GM23338 (cell line): ENCODE results near the gene CCNY. TPM values are rescaled to one million over a fixed set of nuclear protein-coding genes. Genes with fewer than 3 reads are reported as not detected.

Source experiments
- ATAC-seq: fragments of 200-7000 bp; cut with Tn5 transposase; 3 replicates; pipeline ENCODE4 v1.9.1; 2020
- DNase-seq: peaks from one replicate; pipeline ENCODE4 v3.0.0-alpha.2; 2015; ENCODE audit warnings: low spot score
- H2AFZ ChIP-seq: fragments of 200-600 bp; sonication (generic); 2 replicates; pipeline ENCODE4 v1.8.0; 2016; ENCODE audit warnings: antibody characterized with exemption, mild to moderate bottlenecking, moderate library complexity
- H3F3A ChIP-seq: fragments of 200-600 bp; sonication (generic); replicated peaks from 2 replicates; pipeline ENCODE4 v1.8.0; 2017; ENCODE audit warnings: antibody characterized with exemption, mixed run types, low read depth
- H3K27ac ChIP-seq: fragments of 200-600 bp; sonication (generic); 2 replicates; pipeline ENCODE4 v1.6.1; 2016; ENCODE audit warnings: low read depth
- H3K27me3 ChIP-seq: fragments of 200-600 bp; sonication (generic); 2 replicates; pipeline ENCODE4 v1.8.0; 2016; ENCODE audit warnings: mild to moderate bottlenecking, mixed run types, moderate library complexity; ENCODE audit not compliant: insufficient read depth
- H3K36me3 ChIP-seq: fragments of 200-600 bp; sonication (generic); 2 replicates; pipeline ENCODE4 v1.8.0; 2016; ENCODE audit warnings: mild to moderate bottlenecking; ENCODE audit not compliant: insufficient read depth
- H3K4me1 ChIP-seq: fragments of 200-600 bp; sonication (generic); 2 replicates; pipeline ENCODE4 v1.8.0; 2016; ENCODE audit warnings: mild to moderate bottlenecking, moderate library complexity; ENCODE audit not compliant: insufficient read depth
- H3K4me2 ChIP-seq: fragments of 200-600 bp; sonication (generic); 2 replicates; pipeline ENCODE4 v1.7.1; 2017; ENCODE audit warnings: mixed run types
- H3K4me3 ChIP-seq: fragments of 200-600 bp; sonication (generic); 2 replicates; pipeline ENCODE4 v1.6.1; 2016; ENCODE audit warnings: mixed run types
- H3K79me2 ChIP-seq: fragments of 200-600 bp; sonication (generic); replicated peaks from 2 replicates; pipeline ENCODE4 v1.8.0; 2017; ENCODE audit warnings: mild to moderate bottlenecking; ENCODE audit not compliant: insufficient read depth
- H3K9me2 ChIP-seq: fragments of 200-600 bp; sonication (generic); 2 replicates; pipeline ENCODE4 v1.8.0; 2017; ENCODE audit not compliant: insufficient read depth
- H4K20me1 ChIP-seq: fragments of 200-600 bp; sonication (generic); replicated peaks from 2 replicates; pipeline ENCODE4 v1.8.0; 2017; ENCODE audit warnings: mild to moderate bottlenecking; ENCODE audit not compliant: insufficient read depth
- H3K27ac Mint-ChIP-seq: 2 replicates; pipeline ENCODE4 v1.8.0; 2020; ENCODE audit warnings: inconsistent platforms, mild to moderate bottlenecking, moderate library complexity, mixed read lengths
- H3K27me3 Mint-ChIP-seq: 3 replicates; pipeline ENCODE4 v1.8.0; 2022; ENCODE audit warnings: low read depth, mild to moderate bottlenecking, moderate library complexity, mixed read lengths, inconsistent platforms; ENCODE audit not compliant: insufficient read depth, poor library complexity
- H3K36me3 Mint-ChIP-seq: 3 replicates; pipeline ENCODE4 v1.8.0; 2021; ENCODE audit warnings: low read depth, mild to moderate bottlenecking, inconsistent platforms, moderate library complexity, mixed read lengths
- H3K4me1 Mint-ChIP-seq: 3 replicates; pipeline ENCODE4 v1.8.0; 2020; ENCODE audit warnings: mild to moderate bottlenecking, inconsistent platforms, mixed read lengths
- H3K4me3 Mint-ChIP-seq: 3 replicates; pipeline ENCODE4 v1.8.0; 2021; ENCODE audit warnings: moderate library complexity, mild to moderate bottlenecking, inconsistent platforms, mixed read lengths
- H3K9me3 Mint-ChIP-seq: 3 replicates; pipeline ENCODE4 v1.8.0; 2020; ENCODE audit warnings: moderate library complexity, mild to moderate bottlenecking, inconsistent platforms, mixed read lengths
- CREB1 ChIP-seq: fragments of 250-450 bp; sonication (Bioruptor Pico); IDR thresholded peaks from 2 replicates; pipeline ENCODE4 v1.5.0; 2020; ENCODE audit warnings: low read depth, mild to moderate bottlenecking, moderate library complexity
- EZH2 ChIP-seq: fragments of 200-600 bp; sonication (generic); IDR thresholded peaks from one replicate; pipeline ENCODE4 v1.8.0; 2017; ENCODE audit warnings: antibody characterized with exemption, mild to moderate bottlenecking, low read depth; ENCODE audit not compliant: unreplicated experiment
- EZH2phosphoT487 ChIP-seq: fragments of 200-600 bp; sonication (generic); IDR thresholded peaks from one replicate; pipeline ENCODE4 v1.8.1; 2018; ENCODE audit warnings: antibody characterized with exemption; ENCODE audit not compliant: unreplicated experiment
- JUNB ChIP-seq: IDR thresholded peaks from one replicate; pipeline ENCODE4 v1.6.1; 2016; ENCODE audit warnings: antibody characterized with exemption; ENCODE audit not compliant: unreplicated experiment
- NANOG ChIP-seq: IDR thresholded peaks from 2 replicates; pipeline ENCODE4 v1.6.1; 2016; ENCODE audit warnings: antibody characterized with exemption, borderline replicate concordance
- POLR2AphosphoS5 ChIP-seq: IDR thresholded peaks from 2 replicates; pipeline ENCODE4 v1.6.1; 2016; ENCODE audit warnings: antibody characterized with exemption, low read depth
- STAT1 ChIP-seq: IDR thresholded peaks from one replicate; pipeline ENCODE4 v1.6.1; 2016; ENCODE audit warnings: antibody characterized with exemption; ENCODE audit not compliant: unreplicated experiment
- ZNF114 ChIP-seq: fragments of 250-450 bp; sonication (Bioruptor Pico); IDR thresholded peaks from 2 replicates; pipeline ENCODE4 v1.5.0; 2020; ENCODE audit warnings: mild to moderate bottlenecking, moderate library complexity
- ZNF331 ChIP-seq: fragments of 250-450 bp; sonication (Bioruptor Pico); IDR thresholded peaks from 2 replicates; pipeline ENCODE4 v1.5.0; 2020; ENCODE audit warnings: low read depth, mild to moderate bottlenecking, moderate library complexity
- polyA plus RNA-seq: library from polyadenylated mRNA; unstranded; fragments of >200 nt; fragmentation: Nextera tagmentation; extraction: Ambion mirVana; gene quantifications from 2 replicates; pipeline ENCODE4 v1.2.1, GENCODE V29; 2016
- total RNA-seq: library from RNA; depleted of rRNA; stranded (reverse); fragments of >200 nt; shearing (Covaris generic); gene quantifications from 2 replicates; pipeline ENCODE4 v1.2.3, GENCODE V29; 2014
- TF ChIP-seq, protein P1 (sequence below), 2 experiments: fragments of 200-600 bp in 1 of 2; sonication (generic) in 1 of 2; conservative IDR thresholded peaks; 2 replicates each; pipeline versions ENCODE4 v1.5.1 to v1.6.1; 2016 to 2017; ENCODE audit warnings: antibody characterized with exemption in 2 of 2, low read depth in 2 of 2, mild to moderate bottlenecking in 2 of 2, moderate library complexity in 1 of 2
- TF ChIP-seq, protein P2 (sequence below): IDR thresholded peaks from 2 replicates; pipeline ENCODE4 v1.6.1; 2016; ENCODE audit warnings: antibody characterized with exemption
- TF ChIP-seq, protein P3 (sequence below): fragments of 250-450 bp; sonication (Bioruptor Pico); IDR thresholded peaks from 2 replicates; pipeline ENCODE4 v1.5.0; 2020; ENCODE audit warnings: mild to moderate bottlenecking, moderate library complexity
- TF ChIP-seq, protein P4 (sequence below): IDR thresholded peaks from one replicate; pipeline ENCODE4 v1.6.1; 2018; ENCODE audit warnings: antibody characterized with exemption; ENCODE audit not compliant: unreplicated experiment

Gene CCNY
- total and polyA plus RNA-seq, 2 experiments from 2014 or later, result 14.2 to 29.0 TPM

DNA sequence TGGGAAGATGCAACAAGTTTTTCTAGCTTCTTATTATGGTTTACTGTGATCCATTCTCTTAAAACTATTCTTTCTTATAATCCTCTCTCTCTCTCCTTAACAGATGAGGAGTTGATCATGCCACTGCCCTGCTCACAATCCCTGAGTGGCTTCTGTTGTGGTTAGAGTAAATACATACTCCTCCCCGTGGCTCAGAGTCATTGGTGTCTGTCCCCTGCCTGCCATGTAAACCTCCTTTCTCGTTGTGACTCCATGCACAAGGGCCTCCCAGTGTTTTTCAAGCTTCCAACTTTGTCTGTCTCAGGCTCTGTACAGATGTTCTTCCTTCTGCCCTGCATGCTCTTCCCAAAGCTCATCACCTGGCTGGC, 20.4 kb downstream of the CCNY start:
- H3K4me3 Mint-ChIP-seq, result no peak overlapping the region
- H4K20me1 ChIP-seq, result peaks cover 27% of the 10 kb centered on the region
- peaks cover 96% of the 10 kb centered on the region for H3K79me2 ChIP-seq
- H3K4me1 Mint-ChIP-seq, result peaks cover 21% of the 10 kb centered on the region; the same call in 2 of the 3 replicates
- no peak overlapping the region for H3K4me3 ChIP-seq
- no peaks in the 10 kb centered on the region for H3K9me2 ChIP-seq
- H3K4me2 ChIP-seq, result no peak overlapping the region
- H3K36me3 Mint-ChIP-seq, result no peaks in the 10 kb centered on the region
- TF ChIP-seq, protein P1, sequence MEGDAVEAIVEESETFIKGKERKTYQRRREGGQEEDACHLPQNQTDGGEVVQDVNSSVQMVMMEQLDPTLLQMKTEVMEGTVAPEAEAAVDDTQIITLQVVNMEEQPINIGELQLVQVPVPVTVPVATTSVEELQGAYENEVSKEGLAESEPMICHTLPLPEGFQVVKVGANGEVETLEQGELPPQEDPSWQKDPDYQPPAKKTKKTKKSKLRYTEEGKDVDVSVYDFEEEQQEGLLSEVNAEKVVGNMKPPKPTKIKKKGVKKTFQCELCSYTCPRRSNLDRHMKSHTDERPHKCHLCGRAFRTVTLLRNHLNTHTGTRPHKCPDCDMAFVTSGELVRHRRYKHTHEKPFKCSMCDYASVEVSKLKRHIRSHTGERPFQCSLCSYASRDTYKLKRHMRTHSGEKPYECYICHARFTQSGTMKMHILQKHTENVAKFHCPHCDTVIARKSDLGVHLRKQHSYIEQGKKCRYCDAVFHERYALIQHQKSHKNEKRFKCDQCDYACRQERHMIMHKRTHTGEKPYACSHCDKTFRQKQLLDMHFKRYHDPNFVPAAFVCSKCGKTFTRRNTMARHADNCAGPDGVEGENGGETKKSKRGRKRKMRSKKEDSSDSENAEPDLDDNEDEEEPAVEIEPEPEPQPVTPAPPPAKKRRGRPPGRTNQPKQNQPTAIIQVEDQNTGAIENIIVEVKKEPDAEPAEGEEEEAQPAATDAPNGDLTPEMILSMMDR (conservative IDR thresholded peaks at IDR 0.05; ENCODE audit: low read depth in 2 of 2), result no peak
- no peak for TF ChIP-seq JUNB
- TF ChIP-seq, protein P2, sequence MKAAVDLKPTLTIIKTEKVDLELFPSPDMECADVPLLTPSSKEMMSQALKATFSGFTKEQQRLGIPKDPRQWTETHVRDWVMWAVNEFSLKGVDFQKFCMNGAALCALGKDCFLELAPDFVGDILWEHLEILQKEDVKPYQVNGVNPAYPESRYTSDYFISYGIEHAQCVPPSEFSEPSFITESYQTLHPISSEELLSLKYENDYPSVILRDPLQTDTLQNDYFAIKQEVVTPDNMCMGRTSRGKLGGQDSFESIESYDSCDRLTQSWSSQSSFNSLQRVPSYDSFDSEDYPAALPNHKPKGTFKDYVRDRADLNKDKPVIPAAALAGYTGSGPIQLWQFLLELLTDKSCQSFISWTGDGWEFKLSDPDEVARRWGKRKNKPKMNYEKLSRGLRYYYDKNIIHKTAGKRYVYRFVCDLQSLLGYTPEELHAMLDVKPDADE, result no peak
- no peak for TF ChIP-seq ZNF331
- TF ChIP-seq CREB1 (CRISPR knock-in tag), result no peak
- TF ChIP-seq, protein P3, sequence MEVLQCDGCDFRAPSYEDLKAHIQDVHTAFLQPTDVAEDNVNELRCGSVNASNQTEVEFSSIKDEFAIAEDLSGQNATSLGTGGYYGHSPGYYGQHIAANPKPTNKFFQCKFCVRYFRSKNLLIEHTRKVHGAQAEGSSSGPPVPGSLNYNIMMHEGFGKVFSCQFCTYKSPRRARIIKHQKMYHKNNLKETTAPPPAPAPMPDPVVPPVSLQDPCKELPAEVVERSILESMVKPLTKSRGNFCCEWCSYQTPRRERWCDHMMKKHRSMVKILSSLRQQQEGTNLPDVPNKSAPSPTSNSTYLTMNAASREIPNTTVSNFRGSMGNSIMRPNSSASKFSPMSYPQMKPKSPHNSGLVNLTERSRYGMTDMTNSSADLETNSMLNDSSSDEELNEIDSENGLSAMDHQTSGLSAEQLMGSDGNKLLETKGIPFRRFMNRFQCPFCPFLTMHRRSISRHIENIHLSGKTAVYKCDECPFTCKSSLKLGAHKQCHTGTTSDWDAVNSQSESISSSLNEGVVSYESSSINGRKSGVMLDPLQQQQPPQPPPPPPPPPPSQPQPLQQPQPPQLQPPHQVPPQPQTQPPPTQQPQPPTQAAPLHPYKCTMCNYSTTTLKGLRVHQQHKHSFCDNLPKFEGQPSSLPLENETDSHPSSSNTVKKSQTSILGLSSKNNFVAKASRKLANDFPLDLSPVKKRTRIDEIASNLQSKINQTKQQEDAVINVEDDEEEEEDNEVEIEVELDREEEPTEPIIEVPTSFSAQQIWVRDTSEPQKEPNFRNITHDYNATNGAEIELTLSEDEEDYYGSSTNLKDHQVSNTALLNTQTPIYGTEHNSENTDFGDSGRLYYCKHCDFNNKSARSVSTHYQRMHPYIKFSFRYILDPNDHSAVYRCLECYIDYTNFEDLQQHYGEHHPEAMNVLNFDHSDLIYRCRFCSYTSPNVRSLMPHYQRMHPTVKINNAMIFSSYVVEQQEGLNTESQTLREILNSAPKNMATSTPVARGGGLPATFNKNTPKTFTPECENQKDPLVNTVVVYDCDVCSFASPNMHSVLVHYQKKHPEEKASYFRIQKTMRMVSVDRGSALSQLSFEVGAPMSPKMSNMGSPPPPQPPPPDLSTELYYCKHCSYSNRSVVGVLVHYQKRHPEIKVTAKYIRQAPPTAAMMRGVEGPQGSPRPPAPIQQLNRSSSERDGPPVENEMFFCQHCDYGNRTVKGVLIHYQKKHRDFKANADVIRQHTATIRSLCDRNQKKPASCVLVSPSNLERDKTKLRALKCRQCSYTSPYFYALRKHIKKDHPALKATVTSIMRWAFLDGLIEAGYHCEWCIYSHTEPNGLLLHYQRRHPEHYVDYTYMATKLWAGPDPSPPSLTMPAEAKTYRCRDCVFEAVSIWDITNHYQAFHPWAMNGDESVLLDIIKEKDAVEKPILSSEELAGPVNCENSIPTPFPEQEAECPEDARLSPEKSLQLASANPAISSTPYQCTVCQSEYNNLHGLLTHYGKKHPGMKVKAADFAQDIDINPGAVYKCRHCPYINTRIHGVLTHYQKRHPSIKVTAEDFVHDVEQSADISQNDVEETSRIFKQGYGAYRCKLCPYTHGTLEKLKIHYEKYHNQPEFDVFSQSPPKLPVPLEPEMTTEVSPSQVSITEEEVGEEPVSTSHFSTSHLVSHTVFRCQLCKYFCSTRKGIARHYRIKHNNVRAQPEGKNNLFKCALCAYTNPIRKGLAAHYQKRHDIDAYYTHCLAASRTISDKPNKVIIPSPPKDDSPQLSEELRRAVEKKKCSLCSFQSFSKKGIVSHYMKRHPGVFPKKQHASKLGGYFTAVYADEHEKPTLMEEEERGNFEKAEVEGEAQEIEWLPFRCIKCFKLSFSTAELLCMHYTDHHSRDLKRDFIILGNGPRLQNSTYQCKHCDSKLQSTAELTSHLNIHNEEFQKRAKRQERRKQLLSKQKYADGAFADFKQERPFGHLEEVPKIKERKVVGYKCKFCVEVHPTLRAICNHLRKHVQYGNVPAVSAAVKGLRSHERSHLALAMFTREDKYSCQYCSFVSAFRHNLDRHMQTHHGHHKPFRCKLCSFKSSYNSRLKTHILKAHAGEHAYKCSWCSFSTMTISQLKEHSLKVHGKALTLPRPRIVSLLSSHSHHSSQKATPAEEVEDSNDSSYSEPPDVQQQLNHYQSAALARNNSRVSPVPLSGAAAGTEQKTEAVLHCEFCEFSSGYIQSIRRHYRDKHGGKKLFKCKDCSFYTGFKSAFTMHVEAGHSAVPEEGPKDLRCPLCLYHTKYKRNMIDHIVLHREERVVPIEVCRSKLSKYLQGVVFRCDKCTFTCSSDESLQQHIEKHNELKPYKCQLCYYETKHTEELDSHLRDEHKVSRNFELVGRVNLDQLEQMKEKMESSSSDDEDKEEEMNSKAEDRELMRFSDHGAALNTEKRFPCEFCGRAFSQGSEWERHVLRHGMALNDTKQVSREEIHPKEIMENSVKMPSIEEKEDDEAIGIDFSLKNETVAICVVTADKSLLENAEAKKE, result no peak
- TF ChIP-seq STAT1, result no peak
- TF ChIP-seq NANOG, result no peak
- no peak for TF ChIP-seq EZH2phosphoT487
- no peak for TF ChIP-seq POLR2AphosphoS5
- TF ChIP-seq EZH2, result no peak
- no peak for TF ChIP-seq ZNF114 (CRISPR knock-in tag)
- TF ChIP-seq, protein P4, sequence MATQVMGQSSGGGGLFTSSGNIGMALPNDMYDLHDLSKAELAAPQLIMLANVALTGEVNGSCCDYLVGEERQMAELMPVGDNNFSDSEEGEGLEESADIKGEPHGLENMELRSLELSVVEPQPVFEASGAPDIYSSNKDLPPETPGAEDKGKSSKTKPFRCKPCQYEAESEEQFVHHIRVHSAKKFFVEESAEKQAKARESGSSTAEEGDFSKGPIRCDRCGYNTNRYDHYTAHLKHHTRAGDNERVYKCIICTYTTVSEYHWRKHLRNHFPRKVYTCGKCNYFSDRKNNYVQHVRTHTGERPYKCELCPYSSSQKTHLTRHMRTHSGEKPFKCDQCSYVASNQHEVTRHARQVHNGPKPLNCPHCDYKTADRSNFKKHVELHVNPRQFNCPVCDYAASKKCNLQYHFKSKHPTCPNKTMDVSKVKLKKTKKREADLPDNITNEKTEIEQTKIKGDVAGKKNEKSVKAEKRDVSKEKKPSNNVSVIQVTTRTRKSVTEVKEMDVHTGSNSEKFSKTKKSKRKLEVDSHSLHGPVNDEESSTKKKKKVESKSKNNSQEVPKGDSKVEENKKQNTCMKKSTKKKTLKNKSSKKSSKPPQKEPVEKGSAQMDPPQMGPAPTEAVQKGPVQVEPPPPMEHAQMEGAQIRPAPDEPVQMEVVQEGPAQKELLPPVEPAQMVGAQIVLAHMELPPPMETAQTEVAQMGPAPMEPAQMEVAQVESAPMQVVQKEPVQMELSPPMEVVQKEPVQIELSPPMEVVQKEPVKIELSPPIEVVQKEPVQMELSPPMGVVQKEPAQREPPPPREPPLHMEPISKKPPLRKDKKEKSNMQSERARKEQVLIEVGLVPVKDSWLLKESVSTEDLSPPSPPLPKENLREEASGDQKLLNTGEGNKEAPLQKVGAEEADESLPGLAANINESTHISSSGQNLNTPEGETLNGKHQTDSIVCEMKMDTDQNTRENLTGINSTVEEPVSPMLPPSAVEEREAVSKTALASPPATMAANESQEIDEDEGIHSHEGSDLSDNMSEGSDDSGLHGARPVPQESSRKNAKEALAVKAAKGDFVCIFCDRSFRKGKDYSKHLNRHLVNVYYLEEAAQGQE, result no peak
- DNase-seq (no peak), ATAC-seq (no peak)
- no peaks in the 10 kb centered on the region for H3K27me3 ChIP-seq
- H3K27ac ChIP-seq, result no peak overlapping the region
- no peaks in the 10 kb centered on the region for H3F3A ChIP-seq
- no peaks in the 10 kb centered on the region for H3K36me3 ChIP-seq
- H3K4me1 ChIP-seq, result no peaks in the 10 kb centered on the region; the same call in 1 of the 2 replicates
- no peaks in the 10 kb centered on the region for H3K9me3 Mint-ChIP-seq
- peak overlapping the region; percentile 47 for H3K27ac Mint-ChIP-seq
- H3K27me3 Mint-ChIP-seq, result no peaks in the 10 kb centered on the region
- no peak overlapping the region for H2AFZ ChIP-seq
